A549 (cell line): ENCODE results near the gene ANHX.

Source experiments
- CHD4 ChIP-seq: fragments of 200-600 bp; sonication (generic); IDR thresholded peaks from 2 replicates; pipeline ENCODE4 v1.6.1; 2016; ENCODE audit warnings: antibody characterized with exemption, mild to moderate bottlenecking, borderline replicate concordance
- EHF ChIP-seq: fragments of 250-450 bp; sonication (Bioruptor Pico); IDR thresholded peaks from 2 replicates; pipeline ENCODE4 v1.5.0; 2020; ENCODE audit warnings: mild to moderate bottlenecking
- EP300 ChIP-seq, 2 experiments: fragments of >200 bp; sonication (Bioruptor Twin); formaldehyde crosslinking; IDR thresholded peaks; 2 replicates in 1 of 2; 3 replicates in 1 of 2; pipeline ENCODE4 v1.6.1; 2016 to 2017
- ESRRA ChIP-seq: fragments of 150-350 bp; IDR thresholded peaks from 2 replicates; pipeline ENCODE4 v1.6.1; 2014; ENCODE audit warnings: mild to moderate bottlenecking, low read length, borderline replicate concordance
- HOXA7 ChIP-seq: fragments of 250-450 bp; sonication (Bioruptor Pico); IDR thresholded peaks from 2 replicates; pipeline ENCODE4 v1.5.0; 2020; ENCODE audit warnings: mild to moderate bottlenecking, moderate library complexity
- NFE2L2 ChIP-seq: fragments of 150-350 bp; conservative IDR thresholded peaks from 2 replicates; pipeline ENCODE4 v1.6.1; 2014; ENCODE audit warnings: low read length
- PBX3 ChIP-seq: IDR thresholded peaks from 2 replicates; pipeline ENCODE4 v1.6.1; 2012
- POLR2A ChIP-seq: IDR thresholded peaks from 2 replicates; pipeline ENCODE4 v1.6.1; 2012; ENCODE audit warnings: mild to moderate bottlenecking, low read length
- SMC3 ChIP-seq: fragments of >200 bp; sonication (Bioruptor Twin); formaldehyde crosslinking; IDR thresholded peaks from 3 replicates; pipeline ENCODE4 v1.6.1; 2018; ENCODE audit warnings: inconsistent platforms
- TF ChIP-seq, protein P1 (sequence below): fragments of >200 bp; sonication (Bioruptor Twin); formaldehyde crosslinking; IDR thresholded peaks from 3 replicates; pipeline ENCODE4 v1.5.1; 2016
- TF ChIP-seq, protein P2 (sequence below): fragments of 200-600 bp; sonication (generic); IDR thresholded peaks from 2 replicates; pipeline ENCODE4 v1.6.1; 2016; ENCODE audit warnings: antibody characterized with exemption, mild to moderate bottlenecking, moderate library complexity

- TF ChIP-seq, protein P1, sequence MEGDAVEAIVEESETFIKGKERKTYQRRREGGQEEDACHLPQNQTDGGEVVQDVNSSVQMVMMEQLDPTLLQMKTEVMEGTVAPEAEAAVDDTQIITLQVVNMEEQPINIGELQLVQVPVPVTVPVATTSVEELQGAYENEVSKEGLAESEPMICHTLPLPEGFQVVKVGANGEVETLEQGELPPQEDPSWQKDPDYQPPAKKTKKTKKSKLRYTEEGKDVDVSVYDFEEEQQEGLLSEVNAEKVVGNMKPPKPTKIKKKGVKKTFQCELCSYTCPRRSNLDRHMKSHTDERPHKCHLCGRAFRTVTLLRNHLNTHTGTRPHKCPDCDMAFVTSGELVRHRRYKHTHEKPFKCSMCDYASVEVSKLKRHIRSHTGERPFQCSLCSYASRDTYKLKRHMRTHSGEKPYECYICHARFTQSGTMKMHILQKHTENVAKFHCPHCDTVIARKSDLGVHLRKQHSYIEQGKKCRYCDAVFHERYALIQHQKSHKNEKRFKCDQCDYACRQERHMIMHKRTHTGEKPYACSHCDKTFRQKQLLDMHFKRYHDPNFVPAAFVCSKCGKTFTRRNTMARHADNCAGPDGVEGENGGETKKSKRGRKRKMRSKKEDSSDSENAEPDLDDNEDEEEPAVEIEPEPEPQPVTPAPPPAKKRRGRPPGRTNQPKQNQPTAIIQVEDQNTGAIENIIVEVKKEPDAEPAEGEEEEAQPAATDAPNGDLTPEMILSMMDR, result no peak
- TF ChIP-seq POLR2A (no peak), EP300 (IDR thresholded peaks at IDR 0.05) (no peak), SMC3 (no peak), CHD4 (no peak), NFE2L2 (no peak), EHF (CRISPR knock-in tag) (no peak), PBX3 (no peak), HOXA7 (no peak), ESRRA (no peak)
- TF ChIP-seq, protein P2, sequence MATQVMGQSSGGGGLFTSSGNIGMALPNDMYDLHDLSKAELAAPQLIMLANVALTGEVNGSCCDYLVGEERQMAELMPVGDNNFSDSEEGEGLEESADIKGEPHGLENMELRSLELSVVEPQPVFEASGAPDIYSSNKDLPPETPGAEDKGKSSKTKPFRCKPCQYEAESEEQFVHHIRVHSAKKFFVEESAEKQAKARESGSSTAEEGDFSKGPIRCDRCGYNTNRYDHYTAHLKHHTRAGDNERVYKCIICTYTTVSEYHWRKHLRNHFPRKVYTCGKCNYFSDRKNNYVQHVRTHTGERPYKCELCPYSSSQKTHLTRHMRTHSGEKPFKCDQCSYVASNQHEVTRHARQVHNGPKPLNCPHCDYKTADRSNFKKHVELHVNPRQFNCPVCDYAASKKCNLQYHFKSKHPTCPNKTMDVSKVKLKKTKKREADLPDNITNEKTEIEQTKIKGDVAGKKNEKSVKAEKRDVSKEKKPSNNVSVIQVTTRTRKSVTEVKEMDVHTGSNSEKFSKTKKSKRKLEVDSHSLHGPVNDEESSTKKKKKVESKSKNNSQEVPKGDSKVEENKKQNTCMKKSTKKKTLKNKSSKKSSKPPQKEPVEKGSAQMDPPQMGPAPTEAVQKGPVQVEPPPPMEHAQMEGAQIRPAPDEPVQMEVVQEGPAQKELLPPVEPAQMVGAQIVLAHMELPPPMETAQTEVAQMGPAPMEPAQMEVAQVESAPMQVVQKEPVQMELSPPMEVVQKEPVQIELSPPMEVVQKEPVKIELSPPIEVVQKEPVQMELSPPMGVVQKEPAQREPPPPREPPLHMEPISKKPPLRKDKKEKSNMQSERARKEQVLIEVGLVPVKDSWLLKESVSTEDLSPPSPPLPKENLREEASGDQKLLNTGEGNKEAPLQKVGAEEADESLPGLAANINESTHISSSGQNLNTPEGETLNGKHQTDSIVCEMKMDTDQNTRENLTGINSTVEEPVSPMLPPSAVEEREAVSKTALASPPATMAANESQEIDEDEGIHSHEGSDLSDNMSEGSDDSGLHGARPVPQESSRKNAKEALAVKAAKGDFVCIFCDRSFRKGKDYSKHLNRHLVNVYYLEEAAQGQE, result no peak
Measured at GRCh38 chr12:133192847-133193246, 42.8 kb downstream of the ANHX start.
